GM10266 (cell line): ENCODE data around the gene ATMIN.
A peak's percentile ranks its signal among the peaks of the same experiment; 100 is the strongest.

Experiments
- DNase-seq: peaks from one replicate; pipeline ENCODE4 v3.0.0; 2012; ENCODE audit errors: extremely low spot score
- CTCF ChIP-seq: IDR thresholded peaks from 2 replicates; pipeline ENCODE4 v1.5.1; 2012; ENCODE audit warnings: mild to moderate bottlenecking, low read depth; ENCODE audit not compliant: control insufficient read depth, insufficient read depth; ENCODE audit errors: missing control alignments

The ATMIN gene

GRCh38 chr16:81071805-81072204 lies 36.2 kb downstream of the ATMIN start:
- TF ChIP-seq CTCF: no peak
- DNase-seq: no peak

GRCh38 chr16:81073560-81074330 lies 38.1 kb downstream of the ATMIN start:
- DNase-seq: no peak
- no peak for TF ChIP-seq CTCF

- no peak for TF ChIP-seq CTCF
- DNase-seq: peak; percentile 82
Measured at GRCh38 chr16:81076566-81077075, 41.0 kb downstream of the ATMIN start.

- peak; percentile 91 for DNase-seq
- TF ChIP-seq CTCF: no peak
Measured at GRCh38 chr16:81077076-81077940, 41.7 kb downstream of the ATMIN start, which contains the start of gene C16orf46. C16orf46 (minus strand) TSS chr16:81077238; CDS start chr16:81063955, 13,283 bp downstream.

- TF ChIP-seq CTCF: no peak
- no peak for DNase-seq
Measured at GRCh38 chr16:81080233-81080632, 44.6 kb downstream of the ATMIN start.

- DNase-seq: no peak
- no peak for TF ChIP-seq CTCF
Measured at GRCh38 chr16:81081014-81081413, 45.4 kb downstream of the ATMIN start.

- no peak for TF ChIP-seq CTCF
- no peak for DNase-seq
Measured at GRCh38 chr16:81088836-81089235, 53.2 kb downstream of the ATMIN start.
